NCI-H446 (cell line): Measurements from ENCODE around the gene RPL10L.

ENCODE experiments used
- DNase-seq, 2 experiments: peaks; one replicate each; lab custom pipeline; 2025; lab: John Stamatoyannopoulos, UW

Gene RPL10L

GRCh38 chr14:46651526-46652144 lies at the start of gene RPL10L:
TSS of gene RPL10L (minus strand) at chr14:46651781. CDS start at chr14:46651736, 45 bp downstream.
- DNase-seq = no peak

GRCh38 chr14:46691819-46692218 lies 40.2 kb upstream of the RPL10L start:
- no peak for DNase-seq

DNA sequence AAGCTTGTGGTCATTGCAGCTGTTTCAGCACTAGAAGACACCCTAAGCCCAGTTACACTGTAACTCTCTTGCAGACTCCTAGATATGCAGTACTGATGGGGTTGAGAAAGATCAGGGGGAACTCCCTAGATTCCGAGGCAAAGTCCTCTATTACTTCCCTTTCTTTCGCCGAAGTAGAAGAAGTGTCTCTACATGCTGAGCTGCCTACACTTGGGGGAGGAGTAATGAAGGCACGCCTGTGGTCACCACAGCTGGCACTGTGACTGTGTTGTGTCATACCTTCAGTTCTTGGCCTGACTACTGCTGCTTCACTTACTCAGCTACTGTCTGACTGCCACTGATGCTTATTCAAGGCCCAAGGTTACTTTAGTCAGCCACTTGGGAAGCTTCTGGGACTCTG lies 35.1 kb upstream of the RPL10L start:
- DNase-seq = no peak

- DNase-seq = no peak
These were observed 20.5 kb upstream of the RPL10L start for GRCh38 chr14:46672128-46672527.

DNA sequence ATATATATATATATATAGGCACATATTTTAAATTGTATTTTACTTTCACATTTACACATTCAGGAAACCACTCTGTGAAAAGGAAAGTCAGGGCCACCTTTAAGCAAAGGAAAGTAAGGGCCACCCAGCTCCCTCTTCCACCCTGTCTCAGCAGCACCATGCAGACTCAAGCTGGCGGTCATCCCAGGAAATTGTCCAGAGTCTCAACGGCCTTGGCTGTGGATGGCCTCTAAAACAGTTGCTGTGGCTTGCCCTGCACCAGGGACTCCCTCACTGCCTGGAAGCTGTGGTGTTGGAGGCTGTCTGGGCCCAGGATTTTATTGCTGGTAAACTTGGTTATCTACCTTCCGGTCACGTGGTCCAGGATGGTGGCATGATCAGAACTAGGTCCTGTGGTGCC lies 11.8 kb upstream of the RPL10L start:
- DNase-seq = no peak

- DNase-seq = no peak
These were observed 10.1 kb upstream of the RPL10L start for GRCh38 chr14:46661728-46662127.

- no peak for DNase-seq
These were observed 1.6 kb upstream of the RPL10L start for GRCh38 chr14:46653031-46653755.

DNA sequence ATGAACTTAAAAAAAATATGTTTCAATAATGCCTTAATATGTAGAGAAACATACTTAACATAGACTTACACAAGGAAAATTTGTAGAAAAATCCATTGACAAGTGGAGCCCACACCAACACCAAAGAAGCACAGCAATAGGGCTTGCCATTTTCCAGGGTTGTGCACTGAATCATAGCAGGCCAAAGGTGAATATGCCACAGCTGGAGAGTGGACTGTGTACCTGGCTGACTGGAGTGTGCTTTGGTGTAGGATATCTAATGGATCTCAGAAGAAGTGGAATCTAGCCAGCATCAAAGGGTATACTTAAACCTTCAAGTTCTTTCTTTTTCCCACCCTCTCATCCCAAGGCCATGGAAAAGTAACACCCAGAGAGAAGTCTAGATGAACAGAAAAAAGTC lies 4.8 kb downstream of the RPL10L start:
- no peak for DNase-seq

DNA sequence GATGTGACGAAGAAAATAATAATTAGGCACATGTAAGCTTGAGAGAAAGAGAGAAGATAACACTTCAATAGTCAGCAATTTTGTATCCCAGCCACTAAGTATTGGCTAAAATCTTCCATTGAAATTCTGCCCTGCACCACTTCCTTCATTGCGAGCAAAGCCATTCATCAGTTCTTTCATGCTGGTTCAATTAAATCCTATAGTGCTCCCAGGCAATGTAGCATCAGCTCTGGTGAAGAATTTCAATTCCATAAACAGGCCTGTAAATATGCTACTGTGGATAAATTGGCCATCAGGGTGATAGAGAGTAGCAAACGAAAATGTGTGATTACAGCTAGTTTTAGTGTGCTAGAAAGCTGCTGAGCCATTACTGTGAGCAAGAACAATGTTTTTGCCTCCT lies 24.7 kb downstream of the RPL10L start:
- no peak for DNase-seq
